A673 (cell line): Measurements from ENCODE around the gene BRAT1.
"Not testable (repeated sequence)": the region's sequence is repeated elsewhere in the genome, so short reads cannot be mapped to it uniquely, and the experiment has no call there.

Experiments used
- EZH2 ChIP-seq: fragments of 200-600 bp; sonication (generic); IDR thresholded peaks from 2 replicates; pipeline ENCODE4 v1.6.1; 2017; ENCODE audit warnings: borderline replicate concordance, low read depth, mild to moderate bottlenecking, mixed read lengths, antibody characterized with exemption, low read length; ENCODE audit not compliant: poor library complexity, severe bottlenecking
- TF ChIP-seq, protein P1 (sequence below): fragments of 300-800, 200-600 bp; sonication (generic); conservative IDR thresholded peaks from 2 replicates; pipeline ENCODE4 v1.5.1; 2017; ENCODE audit warnings: low read depth, mild to moderate bottlenecking, antibody characterized with exemption, low read length, moderate library complexity, mixed read lengths

DNA sequence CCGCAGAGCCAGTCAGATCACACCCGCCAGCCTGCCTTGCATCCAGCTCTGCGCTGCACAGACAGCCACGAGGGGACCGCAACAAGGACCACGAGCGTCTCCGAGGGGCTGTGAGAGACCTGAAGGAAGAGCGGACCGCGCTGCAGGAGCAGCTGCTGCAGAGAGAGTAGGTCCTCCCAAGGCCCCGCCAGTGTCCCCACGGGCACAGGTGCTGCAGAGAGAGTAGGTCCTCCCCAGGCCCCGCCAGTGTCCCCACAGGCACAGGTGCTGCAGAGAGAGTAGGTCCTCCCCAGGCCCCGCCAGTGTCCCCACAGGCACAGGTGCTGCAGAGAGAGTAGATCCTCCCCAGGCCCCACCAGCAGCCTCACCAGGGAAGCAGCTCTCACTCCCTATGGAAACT, 34.6 kb upstream of the BRAT1 start:
- TF ChIP-seq, protein P1, sequence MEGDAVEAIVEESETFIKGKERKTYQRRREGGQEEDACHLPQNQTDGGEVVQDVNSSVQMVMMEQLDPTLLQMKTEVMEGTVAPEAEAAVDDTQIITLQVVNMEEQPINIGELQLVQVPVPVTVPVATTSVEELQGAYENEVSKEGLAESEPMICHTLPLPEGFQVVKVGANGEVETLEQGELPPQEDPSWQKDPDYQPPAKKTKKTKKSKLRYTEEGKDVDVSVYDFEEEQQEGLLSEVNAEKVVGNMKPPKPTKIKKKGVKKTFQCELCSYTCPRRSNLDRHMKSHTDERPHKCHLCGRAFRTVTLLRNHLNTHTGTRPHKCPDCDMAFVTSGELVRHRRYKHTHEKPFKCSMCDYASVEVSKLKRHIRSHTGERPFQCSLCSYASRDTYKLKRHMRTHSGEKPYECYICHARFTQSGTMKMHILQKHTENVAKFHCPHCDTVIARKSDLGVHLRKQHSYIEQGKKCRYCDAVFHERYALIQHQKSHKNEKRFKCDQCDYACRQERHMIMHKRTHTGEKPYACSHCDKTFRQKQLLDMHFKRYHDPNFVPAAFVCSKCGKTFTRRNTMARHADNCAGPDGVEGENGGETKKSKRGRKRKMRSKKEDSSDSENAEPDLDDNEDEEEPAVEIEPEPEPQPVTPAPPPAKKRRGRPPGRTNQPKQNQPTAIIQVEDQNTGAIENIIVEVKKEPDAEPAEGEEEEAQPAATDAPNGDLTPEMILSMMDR, result not testable (repeated sequence)
- not testable (repeated sequence) for TF ChIP-seq EZH2
